ENCODE data around the gene ZNF326. TPM values are rescaled to one million over a fixed set of nuclear protein-coding genes. Genes with fewer than 3 reads are reported as not detected.
"Not testable (repeated sequence)": the region's sequence is repeated elsewhere in the genome, so short reads cannot be mapped to it uniquely, and the experiment has no call there.

Gene ZNF326
- total RNA-seq, 6 experiments from 2014 or later = 14.7 to 19.8 (median 17.2) TPM

GRCh38 chr1:90045853-90046563, 51.1 kb downstream of the ZNF326 start:
- DNase-seq = peak; percentile 9
- Mint-ChIP-seq H3K4me3 (no peak overlapping the region), H3K9me3 (no peaks in the 10 kb centered on the region), H3K4me1 (ENCODE audit: low read depth) (no peaks in the 10 kb centered on the region), H3K27ac (no peak overlapping the region), H3K27me3 (ENCODE audit: insufficient read depth) (peaks cover 11% of the 10 kb centered on the region), H3K36me3 (ENCODE audit: low read depth) (no peaks in the 10 kb centered on the region)
- peak; percentile 73 for TF ChIP-seq CTCF (IDR thresholded peaks at IDR 0.05)

DNA sequence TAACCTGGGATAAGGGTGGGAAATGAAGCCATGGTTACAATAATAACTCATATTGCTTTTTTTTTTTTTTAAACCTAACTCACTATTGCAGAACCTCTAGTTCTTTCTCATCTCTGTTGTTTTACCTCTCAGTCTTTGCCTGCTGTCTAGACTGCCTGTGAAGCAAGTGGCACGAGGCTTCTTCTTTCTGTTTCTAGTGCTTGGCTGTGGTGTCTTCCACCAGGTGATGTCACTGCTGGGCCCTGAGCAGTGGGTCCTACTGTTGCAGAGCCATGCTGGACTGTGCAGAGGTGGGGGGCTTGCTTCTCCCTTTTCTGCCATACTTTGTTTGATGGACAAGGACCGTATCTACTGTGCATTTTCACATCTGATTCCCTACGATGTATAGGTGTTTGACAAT, 51.7 kb downstream of the ZNF326 start:
- Mint-ChIP-seq H3K4me1 (ENCODE audit: low read depth) (no peaks in the 10 kb centered on the region), H3K36me3 (ENCODE audit: low read depth) (no peaks in the 10 kb centered on the region), H3K4me3 (no peak overlapping the region), H3K27ac (no peak overlapping the region), H3K9me3 (no peaks in the 10 kb centered on the region), H3K27me3 (ENCODE audit: insufficient read depth) (peaks cover 17% of the 10 kb centered on the region)
- DNase-seq = no peak
- no peak for TF ChIP-seq CTCF (IDR thresholded peaks at IDR 0.05)

- H3K27me3 Mint-ChIP-seq (ENCODE audit: insufficient read depth) = peaks cover 18% of the 10 kb centered on the region
- no peak for DNase-seq
- TF ChIP-seq CTCF (IDR thresholded peaks at IDR 0.05) = no peak
- no peaks in the 10 kb centered on the region for H3K9me3 Mint-ChIP-seq
- H3K4me1 Mint-ChIP-seq (ENCODE audit: low read depth) = no peaks in the 10 kb centered on the region
- no peaks in the 10 kb centered on the region for H3K36me3 Mint-ChIP-seq (ENCODE audit: low read depth)
- no peak overlapping the region for H3K4me3 Mint-ChIP-seq
- no peak overlapping the region for H3K27ac Mint-ChIP-seq
Measured at GRCh38 chr1:90048043-90048442, 53.1 kb downstream of the ZNF326 start.

GRCh38 chr1:90062700-90063643, 68.1 kb downstream of the ZNF326 start:
- H3K36me3 Mint-ChIP-seq (ENCODE audit: low read depth); DNase-seq; H3K4me3 Mint-ChIP-seq; H3K27ac Mint-ChIP-seq; H3K9me3 Mint-ChIP-seq; H3K4me1 Mint-ChIP-seq (ENCODE audit: low read depth); H3K27me3 Mint-ChIP-seq (ENCODE audit: insufficient read depth): not testable (repeated sequence)

- H3K9me3 Mint-ChIP-seq; H3K27me3 Mint-ChIP-seq (ENCODE audit: insufficient read depth); DNase-seq; H3K4me1 Mint-ChIP-seq (ENCODE audit: low read depth); H3K4me3 Mint-ChIP-seq; H3K36me3 Mint-ChIP-seq (ENCODE audit: low read depth); H3K27ac Mint-ChIP-seq: not testable (repeated sequence)
Measured at GRCh38 chr1:90064109-90064508, 69.2 kb downstream of the ZNF326 start.

- no peak for DNase-seq
- no peak for TF ChIP-seq CTCF (IDR thresholded peaks at IDR 0.05)
- no peak overlapping the region for H3K4me3 Mint-ChIP-seq
- no peaks in the 10 kb centered on the region; the same call in 1 of the 2 replicates for H3K27me3 Mint-ChIP-seq (ENCODE audit: insufficient read depth)
- no peaks in the 10 kb centered on the region for H3K4me1 Mint-ChIP-seq (ENCODE audit: low read depth)
- no peak overlapping the region for H3K27ac Mint-ChIP-seq
- no peaks in the 10 kb centered on the region; the same call in 1 of the 2 replicates for H3K9me3 Mint-ChIP-seq
- no peaks in the 10 kb centered on the region for H3K36me3 Mint-ChIP-seq (ENCODE audit: low read depth)
Measured at GRCh38 chr1:90067194-90067931, 72.5 kb downstream of the ZNF326 start.

All from HFFc6 (cell line).